Hippocampal formation (tissue), 2 donors: ENCODE results near the gene KIF5B.
"Not testable (repeated sequence)": the region's sequence is repeated elsewhere in the genome, so short reads cannot be mapped to it uniquely, and the experiment has no call there.

Experiments used
- DNase-seq, 2 donors: peaks; one replicate each; lab custom pipeline; 2025; lab: John Stamatoyannopoulos, UW

Gene KIF5B

DNA sequence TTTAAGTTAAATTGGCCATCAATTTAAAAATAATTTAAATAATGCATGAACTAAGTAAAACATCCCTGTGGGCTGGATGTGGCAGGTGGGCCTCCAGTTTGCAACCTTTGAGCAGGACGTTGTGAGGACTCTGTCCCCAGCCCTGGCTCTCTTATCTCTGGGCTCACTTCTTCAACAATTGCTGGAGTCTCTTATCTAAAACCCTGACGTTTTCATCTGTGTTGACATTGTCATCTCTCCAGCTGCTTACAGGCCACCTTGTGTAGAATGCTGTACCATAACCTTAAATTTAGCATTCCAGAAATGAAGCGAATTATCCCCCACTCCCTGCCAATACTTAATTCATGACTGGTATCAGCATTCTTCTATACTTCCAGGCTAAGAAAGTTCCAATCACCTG is 3.2 kb upstream of the KIF5B start:
- DNase-seq = no peak

- no peak for DNase-seq
Measured at GRCh38 chr10:32057036-32057372, 779 bp upstream of the KIF5B start.

- DNase-seq = peak; percentile 74 to 84
Measured at GRCh38 chr10:32055478-32056135, 618 bp downstream of the KIF5B start.

DNA sequence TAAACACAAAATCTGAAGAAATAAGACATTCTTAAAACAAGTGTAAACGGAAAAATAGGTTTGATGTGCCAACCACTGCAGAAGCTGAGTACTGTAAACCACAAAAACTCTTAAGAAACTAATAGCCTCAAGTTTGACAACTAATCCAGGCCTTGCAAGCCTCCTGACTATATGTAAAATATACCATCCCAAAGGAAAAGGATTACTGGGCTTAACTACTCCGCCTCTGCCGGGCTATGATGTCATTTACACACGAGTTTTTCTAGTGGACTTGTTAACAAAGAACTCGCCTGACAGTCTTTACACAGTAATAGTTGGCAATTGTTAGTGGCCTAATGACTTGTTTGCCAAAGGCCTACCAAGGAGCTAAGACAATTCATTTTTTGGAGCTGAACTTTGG is 2.1 kb downstream of the KIF5B start:
- peak in 1 of 2 donors; percentile 66 for DNase-seq

- DNase-seq = not testable (repeated sequence)
Measured at GRCh38 chr10:32053392-32053791, 2.8 kb downstream of the KIF5B start.

GRCh38 chr10:32051926-32052325 is 4.3 kb downstream of the KIF5B start:
- no peak for DNase-seq

DNA sequence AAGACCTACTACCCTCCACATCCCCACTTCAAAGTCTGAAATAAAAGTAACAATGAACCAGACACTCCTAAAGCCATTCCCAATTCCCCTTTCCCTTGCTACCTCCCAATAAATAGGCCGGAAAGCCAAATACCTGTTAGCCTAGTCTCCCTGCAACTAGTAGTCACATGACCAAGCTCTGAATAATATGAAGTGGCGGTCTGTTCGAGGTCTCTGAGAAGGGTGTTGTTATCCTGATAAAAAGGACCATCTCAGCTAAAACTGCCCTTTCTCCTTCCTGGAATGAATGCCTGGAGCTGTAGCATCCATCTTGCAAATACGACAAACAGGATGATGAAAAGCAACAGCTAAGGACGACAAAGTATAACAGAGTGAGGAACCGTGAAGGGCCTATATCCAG is 6.0 kb downstream of the KIF5B start:
- DNase-seq = no peak

DNA sequence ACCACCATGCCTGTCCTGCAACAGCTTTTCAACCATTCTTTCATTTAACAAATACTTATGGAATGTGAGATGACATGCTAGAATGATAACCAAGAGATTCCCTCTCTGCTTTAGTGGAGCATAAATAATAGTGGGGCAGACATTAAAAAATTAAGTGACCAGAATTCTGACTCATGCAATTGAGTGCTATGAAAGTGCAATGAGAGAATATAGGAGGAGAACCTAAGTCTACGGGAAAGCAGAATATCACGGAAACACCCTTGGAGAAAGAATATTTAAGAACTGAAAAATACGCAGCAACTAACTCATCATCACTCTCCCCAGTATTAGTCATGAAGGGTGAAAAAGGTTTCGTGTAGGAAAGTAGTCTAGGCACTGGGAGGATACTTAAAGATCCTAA is 7.1 kb downstream of the KIF5B start:
- DNase-seq = no peak

- DNase-seq = no peak
Measured at GRCh38 chr10:32048282-32048681, 7.9 kb downstream of the KIF5B start.

DNA sequence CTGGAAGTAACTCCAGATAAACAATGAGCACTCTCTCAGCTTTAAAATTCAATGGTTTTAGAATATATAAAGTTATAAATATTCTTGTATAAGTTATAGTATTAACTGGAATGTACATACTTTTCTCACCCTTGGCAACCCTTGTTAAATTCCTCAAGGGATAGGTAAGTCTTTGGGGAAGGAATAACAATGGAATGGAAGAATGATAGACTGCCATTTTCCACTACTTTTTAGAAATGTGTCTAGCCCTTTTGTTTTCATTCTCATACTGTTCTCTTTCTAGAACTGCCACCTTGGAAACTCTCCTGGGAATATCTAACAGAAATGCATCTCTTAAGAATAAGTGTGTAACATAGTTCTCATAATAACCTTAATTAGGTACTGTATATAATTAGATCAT is 8.3 kb downstream of the KIF5B start:
- no peak for DNase-seq

DNA sequence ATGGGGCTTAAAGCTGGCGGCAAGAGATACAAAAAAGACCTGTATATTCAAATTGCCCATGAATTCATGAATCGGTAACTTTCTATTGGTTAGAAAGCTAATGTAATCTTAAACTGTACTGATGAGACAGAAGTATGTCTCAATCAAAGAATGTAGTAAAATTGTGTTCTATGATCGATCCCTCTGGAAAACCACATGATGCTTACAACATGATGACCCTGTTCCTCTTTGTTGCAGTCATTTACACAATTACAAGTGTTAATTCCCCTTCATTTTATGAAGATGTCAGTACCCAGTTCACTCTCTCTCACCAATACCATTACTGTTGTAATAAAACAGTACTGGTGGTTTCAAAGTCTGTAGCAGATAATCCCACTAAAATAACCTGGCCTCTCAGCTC is 10.1 kb downstream of the KIF5B start:
- DNase-seq = no peak

- not testable (repeated sequence) for DNase-seq
Measured at GRCh38 chr10:32042730-32043129, 13.5 kb downstream of the KIF5B start.

DNA sequence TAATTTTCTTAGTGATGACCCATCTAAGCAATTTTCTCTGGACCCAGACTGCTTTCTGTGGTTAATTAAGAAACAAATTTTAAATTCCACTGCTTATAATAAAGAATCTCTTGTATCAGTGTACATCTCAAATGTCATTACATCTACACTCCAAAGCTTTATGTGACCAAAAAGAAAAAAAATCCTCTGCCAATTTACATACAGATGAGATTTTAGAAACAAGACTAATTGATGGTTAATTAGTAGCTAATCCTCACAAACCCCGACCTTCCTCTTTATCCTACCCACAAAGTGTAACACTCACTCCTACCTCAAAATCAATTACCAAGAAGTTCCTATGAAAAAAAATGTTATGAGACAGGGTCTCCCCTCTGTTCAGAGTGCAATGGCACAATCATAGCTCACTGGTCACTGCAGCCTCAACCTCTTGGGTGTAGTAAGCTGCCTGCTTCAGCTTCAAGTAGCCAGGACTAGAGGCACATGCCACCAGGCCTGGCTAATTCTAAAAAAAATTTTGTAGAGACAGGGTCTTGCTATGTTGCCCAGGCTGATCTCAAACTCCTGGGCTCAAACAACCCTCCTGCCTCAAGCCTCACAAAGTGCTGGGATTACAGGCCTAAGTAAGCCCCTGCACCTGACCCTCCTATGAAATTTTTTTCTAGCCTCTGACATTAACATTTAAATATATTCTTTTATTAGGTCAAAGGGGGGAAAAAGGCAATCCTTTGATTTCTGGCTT is 14.8 kb downstream of the KIF5B start:
- DNase-seq = no peak

DNA sequence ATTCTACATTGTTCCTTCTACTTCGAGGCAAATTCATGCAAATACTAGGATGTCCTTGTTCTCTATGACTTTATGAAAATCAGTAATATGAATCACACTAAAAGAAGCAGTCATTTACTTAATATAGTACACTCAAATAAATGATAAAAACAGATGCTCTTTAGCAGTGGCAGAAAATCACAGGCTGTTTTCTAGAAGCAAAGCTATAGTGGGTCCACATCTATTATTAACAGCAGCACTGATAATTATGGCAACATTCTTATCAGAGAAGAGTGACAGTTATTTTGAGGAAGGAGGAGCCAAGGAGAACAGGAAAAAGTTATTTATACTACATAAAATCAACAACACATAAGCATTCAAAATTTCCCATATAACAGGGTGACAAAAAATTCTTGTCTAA is 16.5 kb downstream of the KIF5B start:
- DNase-seq = no peak

DNA sequence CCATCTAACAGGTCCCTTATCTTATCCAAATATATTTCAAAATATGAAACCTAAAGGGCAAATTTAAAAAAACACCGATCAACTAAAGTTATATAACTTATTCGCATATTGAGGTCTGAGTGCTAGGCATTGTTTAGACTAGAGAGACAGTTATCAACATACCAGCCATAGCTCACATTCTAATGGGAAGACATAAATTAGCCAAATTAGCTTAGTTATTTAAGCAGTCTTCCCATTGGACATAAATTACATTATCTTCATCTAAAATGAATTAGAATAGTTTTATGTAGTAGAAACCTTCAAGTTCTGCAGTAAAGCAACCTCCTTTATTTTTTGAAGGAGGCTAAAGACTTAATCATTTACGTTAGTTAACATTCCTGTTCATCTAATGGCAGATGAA is 17.4 kb downstream of the KIF5B start:
- DNase-seq = no peak

GRCh38 chr10:32036922-32037321 is 19.3 kb downstream of the KIF5B start:
- no peak for DNase-seq

- no peak for DNase-seq
Measured at GRCh38 chr10:32035038-32035437, 21.2 kb downstream of the KIF5B start.

DNA sequence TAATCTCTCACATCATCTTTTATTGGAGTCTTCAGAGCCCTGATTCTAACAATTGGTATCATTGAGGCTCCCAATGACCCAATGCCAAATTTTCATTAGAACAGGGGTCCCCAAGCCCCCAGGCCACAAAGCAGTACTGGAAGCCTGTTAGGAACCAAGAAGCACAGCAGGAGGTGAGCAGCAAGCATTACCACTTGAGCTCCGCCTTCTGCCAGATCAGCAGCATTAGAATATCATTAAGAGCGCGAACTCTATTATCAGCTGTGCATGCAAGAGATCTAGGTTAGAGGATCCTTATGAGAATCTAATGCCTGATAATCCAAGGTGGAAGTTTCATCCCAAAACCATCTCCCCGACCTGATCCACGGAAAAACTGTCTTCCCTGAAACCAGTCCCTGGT is 23.1 kb downstream of the KIF5B start:
- no peak for DNase-seq

DNA sequence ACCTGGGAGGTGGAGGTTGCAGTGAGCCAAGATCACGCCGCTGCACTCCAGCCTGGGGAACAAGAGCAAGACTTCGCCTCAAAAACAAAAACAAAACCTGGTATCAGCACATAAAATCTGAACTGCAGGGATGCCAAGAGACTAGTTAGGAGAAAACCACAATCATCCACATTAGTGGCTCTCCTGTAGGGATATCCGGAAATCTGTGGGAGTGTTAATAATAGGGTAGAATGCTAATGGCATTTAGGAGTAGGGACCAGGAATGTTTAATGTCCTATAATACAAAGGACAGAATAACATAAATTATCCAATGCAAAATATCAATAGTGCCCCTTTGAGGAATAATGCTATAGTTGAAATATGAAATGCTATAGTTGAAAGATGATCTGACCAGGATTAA is 24.3 kb downstream of the KIF5B start:
- no peak for DNase-seq

- no peak for DNase-seq
Measured at GRCh38 chr10:32031424-32031823, 24.8 kb downstream of the KIF5B start.

DNA sequence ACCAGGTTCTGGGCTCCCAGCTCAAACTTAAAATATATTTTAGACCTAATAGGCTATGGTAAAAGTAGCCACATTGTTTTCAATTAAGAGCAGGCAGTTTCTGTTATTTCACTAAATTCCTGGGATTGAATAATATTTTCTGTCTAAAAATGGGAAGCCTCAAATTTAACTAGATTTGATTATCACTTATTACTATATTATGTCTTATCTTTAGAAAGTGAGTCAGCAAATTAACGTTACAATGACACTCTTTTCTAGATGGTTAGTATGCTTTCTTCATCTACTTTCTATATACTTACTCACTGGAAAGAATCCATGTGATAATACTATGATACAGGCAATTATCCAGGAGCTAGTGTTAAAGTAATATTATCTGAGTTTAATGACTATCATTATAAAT is 27.5 kb downstream of the KIF5B start:
- DNase-seq = no peak

DNA sequence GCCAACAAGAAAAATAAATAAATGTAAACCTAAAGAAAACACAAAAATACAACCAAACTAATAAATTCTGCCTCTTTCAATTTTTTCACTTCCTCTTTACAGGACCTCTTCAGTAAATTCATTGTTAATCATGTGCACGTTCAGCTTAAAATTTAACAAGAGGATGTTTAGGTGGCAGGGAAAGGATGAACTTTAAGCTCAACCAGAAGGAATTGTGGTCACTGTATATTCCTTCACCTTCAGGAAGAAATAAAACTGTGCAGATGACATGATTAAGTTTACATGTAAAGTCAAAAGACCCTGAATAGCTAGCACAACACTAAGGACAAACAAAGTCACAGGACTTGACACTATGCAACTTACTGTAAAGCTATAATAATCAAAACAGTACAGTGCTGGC is 33.0 kb downstream of the KIF5B start:
- no peak for DNase-seq

DNA sequence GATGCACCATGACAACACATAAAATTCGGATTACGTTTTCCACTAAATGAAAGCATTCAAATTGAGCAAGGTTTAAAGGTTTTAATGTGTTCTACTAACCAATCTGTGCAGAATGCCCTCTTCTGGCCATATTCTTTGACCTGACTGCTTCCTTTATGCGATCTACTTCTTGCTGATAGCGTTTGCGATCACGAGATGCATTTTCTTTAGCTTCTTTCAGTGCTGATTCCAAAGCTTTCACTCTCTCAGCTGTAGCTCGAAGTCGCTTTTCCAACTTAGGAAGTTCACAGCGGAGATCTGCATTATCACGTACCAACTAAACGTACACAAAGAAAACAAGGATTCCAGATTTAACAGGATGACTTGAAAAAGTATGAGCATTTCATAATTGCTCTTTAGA is 39.2 kb downstream of the KIF5B start:
- no peak for DNase-seq

GRCh38 chr10:32015386-32015785 is 40.8 kb downstream of the KIF5B start:
- DNase-seq = no peak
